Endothelial cell of umbilical vein (primary cell): ENCODE data around the gene ZBTB7C. TPM values are rescaled to one million over a fixed set of nuclear protein-coding genes. Genes with fewer than 3 reads are reported as not detected.

Experiments
- BruUV-seq: library from RNA; stranded (reverse); fragments of 400-500 nt; replicated peaks from 2 replicates; lab custom pipeline; 2021; lab: Mats Ljungman, UMichigan
- CTCF ChIA-PET: fragments of 300-600, 350-600 bp; sonication (Branson Sonifier 250); formaldehyde crosslinking; loops from one replicate; lab custom pipeline; 2021; ENCODE audit warnings: antibody characterized with exemption, inconsistent platforms; lab: Charles Lee
- POLR2A ChIA-PET: fragments of 300-600, 350-600 bp; sonication (Branson Sonifier 250); formaldehyde crosslinking; loops from one replicate; lab custom pipeline; 2021; ENCODE audit warnings: antibody characterized with exemption, inconsistent platforms; lab: Charles Lee
- DNase-seq: peaks from one replicate; pipeline ENCODE4 v3.0.0-alpha.2; 2011; ENCODE audit warnings: low read depth, low spot score
- FAIRE-seq: peaks from 2 replicates; lab custom pipeline; 2011; peaks lifted over from hg19 to GRCh38; lab: Jason Lieb, UNC
- H2AFZ ChIP-seq: 2 replicates; pipeline ENCODE4 v1.6.0; 2012; ENCODE audit warnings: low read depth, low read length, control low read depth, inconsistent platforms
- H3K27ac ChIP-seq: 2 replicates; pipeline ENCODE4 v1.5.1; 2011; ENCODE audit warnings: low read depth, mild to moderate bottlenecking, control low read depth, low read length, moderate library complexity; ENCODE audit not compliant: insufficient read depth
- H3K27me3 ChIP-seq, 2 experiments: 2 replicates each; pipeline versions ENCODE4 v1.6.0 to v1.6.1; 2011; ENCODE audit warnings: low read length in 2 of 2, mixed read lengths in 1 of 2; ENCODE audit not compliant: control insufficient read depth in 2 of 2, insufficient read depth in 2 of 2
- H3K36me3 ChIP-seq, 2 experiments: 2 replicates in 1 of 2; 3 replicates in 1 of 2; pipeline ENCODE4 v1.5.1; 2011; ENCODE audit warnings: low read length in 2 of 2, mild to moderate bottlenecking in 1 of 2, moderate library complexity in 1 of 2; ENCODE audit not compliant: control insufficient read depth in 2 of 2, insufficient read depth in 2 of 2; ENCODE audit errors: extremely low read depth in 1 of 2
- H3K4me1 ChIP-seq: 3 replicates; pipeline ENCODE4 v1.5.1; 2011; ENCODE audit warnings: mild to moderate bottlenecking, low read length; ENCODE audit not compliant: control insufficient read depth, insufficient read depth; ENCODE audit errors: extremely low read depth
- H3K4me2 ChIP-seq: 2 replicates; pipeline ENCODE4 v1.6.1; 2011; ENCODE audit warnings: low read length, control low read depth, mixed read lengths; ENCODE audit not compliant: insufficient read depth
- H3K4me3 ChIP-seq, 3 experiments: fragments of 200-600 bp in 1 of 3; sonication (generic), shearing (Covaris generic) in 1 of 3; replicated peaks in 1 of 3; 2 replicates each; pipeline ENCODE4 v1.5.1; 2011 to 2016; ENCODE audit warnings: control low read depth in 3 of 3, low read length in 3 of 3, mild to moderate bottlenecking in 2 of 3, inconsistent platforms in 1 of 3, low read depth in 1 of 3, moderate library complexity in 1 of 3; ENCODE audit not compliant: insufficient read depth in 1 of 3
- H3K79me2 ChIP-seq: 2 replicates; pipeline ENCODE4 v1.6.0; 2012; ENCODE audit warnings: low read length, inconsistent platforms; ENCODE audit not compliant: control insufficient read depth, insufficient read depth
- H3K9ac ChIP-seq: replicated peaks from 2 replicates; pipeline ENCODE3; 2011; ENCODE audit warnings: low read length, control low read depth; ENCODE audit not compliant: insufficient read depth; ENCODE audit errors: extremely low read depth
- H3K9me1 ChIP-seq: replicated peaks from 3 replicates; pipeline ENCODE4 v1.6.0; 2011; ENCODE audit warnings: mild to moderate bottlenecking, low read length; ENCODE audit not compliant: control insufficient read depth, insufficient read depth; ENCODE audit errors: extremely low read depth
- H3K9me3 ChIP-seq: replicated peaks from 2 replicates; pipeline ENCODE4 v1.5.1; 2012; ENCODE audit warnings: low read length, inconsistent platforms; ENCODE audit not compliant: control insufficient read depth, insufficient read depth
- H4K20me1 ChIP-seq: replicated peaks from 2 replicates; pipeline ENCODE3; 2011; ENCODE audit warnings: mild to moderate bottlenecking, low read length; ENCODE audit not compliant: control insufficient read depth, insufficient read depth; ENCODE audit errors: extremely low read depth
- EZH2 ChIP-seq: IDR thresholded peaks from 2 replicates; pipeline ENCODE4 v1.6.1; 2012; ENCODE audit warnings: borderline replicate concordance, low read depth, mild to moderate bottlenecking, moderate library complexity, low read length, inconsistent platforms; ENCODE audit not compliant: severe bottlenecking
- FOS ChIP-seq: IDR thresholded peaks from 2 replicates; pipeline ENCODE4 v1.6.1; 2011; ENCODE audit warnings: mild to moderate bottlenecking, low read length, moderate library complexity, borderline replicate concordance; ENCODE audit not compliant: insufficient read depth
- GATA2 ChIP-seq: IDR thresholded peaks from 2 replicates; pipeline ENCODE4 v1.7.0; 2011; ENCODE audit warnings: low read depth, mild to moderate bottlenecking, moderate library complexity, mixed read lengths, low read length; ENCODE audit not compliant: insufficient read length, insufficient read depth
- JUN ChIP-seq: IDR thresholded peaks from 2 replicates; pipeline ENCODE4 v1.6.1; 2011; ENCODE audit warnings: borderline replicate concordance, low read depth; ENCODE audit not compliant: insufficient read length, insufficient read depth
- MYC ChIP-seq: IDR thresholded peaks from one replicate; pipeline ENCODE4 v1.6.1; 2011; ENCODE audit warnings: mild to moderate bottlenecking, low read depth, low read length
- dilution Hi-C: fragments of 300-500 bp; cut with MboI; formaldehyde crosslinking; loops from one replicate; pipeline ENCODE4 v1.15.0; 2019; ENCODE audit warnings: low sequenced_read_pairs; ENCODE audit not compliant: extremely low pct_ligation_motif_present
- intact Hi-C: fragments of 100-400 bp; cut with micrococcal nuclease; formaldehyde crosslinking; loops from one replicate; pipeline ENCODE4 v1.10.0; 2022
- polyA plus RNA-seq, 4 experiments: library from polyadenylated mRNA; depleted of rRNA in 3 of 4; stranded (reverse) in 3 of 4; unstranded in 1 of 4; fragments of >200 nt; gene quantifications; 2 replicates each; pipeline versions ENCODE4 v1.2.1 to v1.2.3, GENCODE V29; 2011 to 2012; ENCODE audit warnings: missing spikeins in 1 of 4
- total RNA-seq: library from RNA; stranded (reverse); gene quantifications from 2 replicates; pipeline ENCODE4 v1.2.3, GENCODE V29; 2021
- TF ChIP-seq, protein P1 (sequence below): IDR thresholded peaks from 2 replicates; pipeline ENCODE4 v1.6.1; 2011; ENCODE audit not compliant: insufficient read depth, insufficient read length

The ZBTB7C gene
- total and polyA plus RNA-seq, 2 donors (not counting 3 experiments of a cell fraction or from before 2014, with no cell fraction given), result not detected

DNA sequence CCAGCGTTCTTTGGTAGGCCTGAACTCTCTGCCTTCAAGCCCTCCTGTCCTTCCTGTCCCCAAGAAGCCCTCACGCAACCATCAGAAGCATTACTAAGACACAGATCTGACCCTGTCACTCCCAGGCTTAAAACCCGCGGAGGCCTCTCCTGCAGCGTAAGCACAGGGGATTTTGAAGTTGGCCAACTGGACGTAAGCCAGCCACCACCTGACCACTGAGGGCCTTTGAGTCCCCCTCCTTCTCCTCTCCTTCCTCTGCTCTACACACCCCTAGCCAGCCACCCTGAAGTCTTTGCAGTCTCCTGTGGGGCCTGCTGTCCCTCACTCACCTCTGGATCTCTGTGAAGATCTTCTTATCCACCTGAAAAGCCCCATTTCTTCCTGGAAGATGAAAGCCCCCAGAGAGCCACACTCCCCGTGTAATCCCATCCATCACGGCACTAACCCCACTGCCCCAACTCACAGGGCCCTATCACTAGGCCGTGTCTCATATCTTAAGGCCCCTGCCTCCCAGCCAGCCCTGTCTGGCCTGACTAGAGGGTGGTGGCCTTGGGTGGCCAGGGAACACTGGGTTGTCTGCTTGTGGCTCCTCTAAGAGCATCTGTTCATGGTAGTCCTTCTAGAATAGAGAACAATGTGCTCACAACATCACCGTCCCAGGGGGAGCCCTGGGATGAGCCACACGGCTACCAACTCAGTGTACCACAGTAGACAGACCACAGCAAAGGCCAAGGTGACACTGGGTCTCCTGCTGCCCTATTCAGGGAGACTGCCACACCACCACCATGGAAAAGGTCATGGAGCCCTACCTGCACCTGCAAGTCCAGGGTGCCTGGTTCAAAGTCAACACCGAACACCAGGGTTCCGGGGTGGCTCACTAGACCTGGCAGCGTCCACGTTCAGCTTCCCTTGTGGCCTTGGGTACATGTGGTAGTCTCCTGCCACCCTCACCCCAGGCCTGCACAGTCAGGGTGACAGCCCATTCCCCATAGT is 191.6 kb downstream of the ZBTB7C start:
- no peaks in the 10 kb centered on the region for H3K4me1 ChIP-seq
- intact Hi-C loops (no loop called here), dilution Hi-C loops (no loop called here)
- H3K27ac ChIP-seq, result no peak overlapping the region
- TF ChIP-seq JUN (no peak), EZH2 (no peak), MYC (no peak), FOS (no peak), GATA2 (no peak)
- TF ChIP-seq, protein P1, sequence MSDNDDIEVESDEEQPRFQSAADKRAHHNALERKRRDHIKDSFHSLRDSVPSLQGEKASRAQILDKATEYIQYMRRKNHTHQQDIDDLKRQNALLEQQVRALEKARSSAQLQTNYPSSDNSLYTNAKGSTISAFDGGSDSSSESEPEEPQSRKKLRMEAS, result no peak
- H2AFZ ChIP-seq, result no peak overlapping the region
- no peak for FAIRE-seq
- POLR2A ChIA-PET, result no interaction called here
- BruUV-seq, result no TSS peak
- H3K4me3 ChIP-seq, result no peak overlapping the region
- no peaks in the 10 kb centered on the region for H3K36me3 ChIP-seq
- H4K20me1 ChIP-seq, result no peaks in the 10 kb centered on the region
- no peaks in the 10 kb centered on the region for H3K9me3 ChIP-seq
- CTCF ChIA-PET, result no interaction called here
- H3K9ac ChIP-seq, result no peak overlapping the region
- no peaks in the 10 kb centered on the region for H3K79me2 ChIP-seq
- no peak overlapping the region for H3K4me2 ChIP-seq
- DNase-seq, result no peak
- no peaks in the 10 kb centered on the region for H3K27me3 ChIP-seq
- H3K9me1 ChIP-seq, result no peaks in the 10 kb centered on the region
